HG02973 (cell line): Measurements from ENCODE around the gene AGBL3.

ENCODE experiments used
- ATAC-seq: cut with Tn5 transposase; IDR thresholded peaks from one replicate; pipeline ENCODE4 v1.9.1; 2021; ENCODE audit warnings: moderate library complexity; ENCODE audit not compliant: unreplicated experiment

The AGBL3 gene

DNA sequence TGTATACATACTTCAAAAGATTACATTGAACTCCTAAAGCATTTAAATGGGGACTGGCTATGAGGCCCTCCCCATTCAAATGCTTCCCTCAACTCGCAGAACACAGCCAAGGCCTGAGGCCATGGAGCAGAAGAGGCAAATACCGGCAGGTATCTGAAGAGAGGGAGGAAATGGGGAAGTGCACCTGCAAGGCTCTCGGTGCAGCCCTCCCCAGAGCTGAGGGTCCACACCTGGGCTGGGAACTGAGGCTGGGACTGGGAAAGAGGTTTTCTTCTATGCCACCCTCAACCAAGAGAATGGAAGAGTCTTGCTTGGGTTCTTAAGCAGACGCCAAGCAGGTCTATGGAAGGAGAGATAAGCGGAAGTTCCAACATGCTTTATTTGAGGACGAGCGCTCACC is 197.2 kb downstream of the AGBL3 start:
- no peak for ATAC-seq

DNA sequence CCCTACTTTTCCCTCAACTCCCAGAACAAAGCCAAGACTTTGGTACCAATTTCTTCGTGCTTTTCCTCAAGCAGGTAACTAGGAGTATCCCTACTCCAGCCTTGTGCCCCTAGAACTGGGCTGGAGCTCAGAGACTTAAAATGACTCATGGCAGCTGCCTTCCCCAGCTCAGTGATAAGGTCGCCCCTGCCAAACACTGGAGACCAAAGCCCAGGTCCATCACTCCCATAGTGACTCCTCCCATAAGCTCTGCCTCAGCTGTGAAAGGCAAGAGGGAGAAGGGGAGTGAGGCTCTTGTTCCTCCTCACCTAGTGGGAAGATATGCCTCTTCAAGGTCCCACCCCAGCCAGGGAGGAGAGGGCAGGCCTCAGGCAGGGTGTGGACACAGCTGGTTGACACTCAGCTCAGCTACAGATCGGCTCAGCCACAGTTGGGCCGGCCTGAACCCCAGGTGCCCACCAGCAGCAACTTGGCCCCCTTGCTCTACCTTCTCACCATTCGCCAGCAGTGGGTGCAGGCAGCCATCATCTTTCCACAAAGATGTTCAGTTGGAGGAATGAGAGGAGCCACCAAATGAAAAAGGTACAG is 198.0 kb downstream of the AGBL3 start:
- no peak for ATAC-seq
